Measurements from ENCODE around the gene SNAP47. TPM values are rescaled to one million over a fixed set of nuclear protein-coding genes. Genes with fewer than 3 reads are reported as not detected.

The SNAP47 gene
- polyA plus RNA-seq, 1 experiment = 44.8 TPM

DNA sequence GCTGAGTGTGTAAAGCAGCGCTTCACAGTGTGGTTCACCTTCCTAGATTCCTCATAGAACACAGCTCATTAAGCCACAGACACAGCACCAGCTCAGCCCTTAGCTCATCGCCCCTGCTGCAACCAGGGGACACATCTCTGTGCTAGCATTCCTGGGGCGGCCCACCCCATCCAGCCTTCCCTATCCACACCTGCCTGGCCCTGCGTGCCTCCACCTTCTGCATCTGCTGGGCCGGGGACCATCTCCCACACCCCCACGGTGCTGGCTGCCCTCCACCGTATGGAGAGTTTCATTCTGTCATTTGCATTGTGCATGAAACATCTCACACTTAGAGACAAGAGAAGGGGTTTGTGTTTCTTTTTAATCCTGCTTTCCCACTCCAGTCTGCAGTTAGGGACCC lies 44.5 kb downstream of the SNAP47 start:
- POLR2A ChIA-PET = interaction anchor here (0.9 kb wide), 1 partner anchor 8 kb away, joined by 4 read pairs; no protein-coding TSS in a partner anchor
- Histone ChIP-seq H3K4me3 (ENCODE audit: low read depth, low read length) (no peak overlapping the region), H3K27ac (ENCODE audit: low read depth, low read length) (no peak overlapping the region), H3K27me3 (ENCODE audit: control insufficient read depth, insufficient read depth, low read length) (no peaks in the 10 kb centered on the region), H3K9me3 (ENCODE audit: control insufficient read depth, insufficient read depth, low read length) (peaks cover 2% of the 10 kb centered on the region; the same call in 1 of the 2 replicates)
- DNase-seq (ENCODE audit: low read depth, low spot score) = no peak
- CTCF ChIA-PET = interaction anchor here (0.9 kb wide), 1 partner anchor 16 kb away, joined by 3 read pairs; no protein-coding TSS in a partner anchor
- TF ChIP-seq, protein P1, sequence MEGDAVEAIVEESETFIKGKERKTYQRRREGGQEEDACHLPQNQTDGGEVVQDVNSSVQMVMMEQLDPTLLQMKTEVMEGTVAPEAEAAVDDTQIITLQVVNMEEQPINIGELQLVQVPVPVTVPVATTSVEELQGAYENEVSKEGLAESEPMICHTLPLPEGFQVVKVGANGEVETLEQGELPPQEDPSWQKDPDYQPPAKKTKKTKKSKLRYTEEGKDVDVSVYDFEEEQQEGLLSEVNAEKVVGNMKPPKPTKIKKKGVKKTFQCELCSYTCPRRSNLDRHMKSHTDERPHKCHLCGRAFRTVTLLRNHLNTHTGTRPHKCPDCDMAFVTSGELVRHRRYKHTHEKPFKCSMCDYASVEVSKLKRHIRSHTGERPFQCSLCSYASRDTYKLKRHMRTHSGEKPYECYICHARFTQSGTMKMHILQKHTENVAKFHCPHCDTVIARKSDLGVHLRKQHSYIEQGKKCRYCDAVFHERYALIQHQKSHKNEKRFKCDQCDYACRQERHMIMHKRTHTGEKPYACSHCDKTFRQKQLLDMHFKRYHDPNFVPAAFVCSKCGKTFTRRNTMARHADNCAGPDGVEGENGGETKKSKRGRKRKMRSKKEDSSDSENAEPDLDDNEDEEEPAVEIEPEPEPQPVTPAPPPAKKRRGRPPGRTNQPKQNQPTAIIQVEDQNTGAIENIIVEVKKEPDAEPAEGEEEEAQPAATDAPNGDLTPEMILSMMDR (IDR thresholded peaks at IDR 0.05; ENCODE audit: low read depth, low read length) = no peak

DNA sequence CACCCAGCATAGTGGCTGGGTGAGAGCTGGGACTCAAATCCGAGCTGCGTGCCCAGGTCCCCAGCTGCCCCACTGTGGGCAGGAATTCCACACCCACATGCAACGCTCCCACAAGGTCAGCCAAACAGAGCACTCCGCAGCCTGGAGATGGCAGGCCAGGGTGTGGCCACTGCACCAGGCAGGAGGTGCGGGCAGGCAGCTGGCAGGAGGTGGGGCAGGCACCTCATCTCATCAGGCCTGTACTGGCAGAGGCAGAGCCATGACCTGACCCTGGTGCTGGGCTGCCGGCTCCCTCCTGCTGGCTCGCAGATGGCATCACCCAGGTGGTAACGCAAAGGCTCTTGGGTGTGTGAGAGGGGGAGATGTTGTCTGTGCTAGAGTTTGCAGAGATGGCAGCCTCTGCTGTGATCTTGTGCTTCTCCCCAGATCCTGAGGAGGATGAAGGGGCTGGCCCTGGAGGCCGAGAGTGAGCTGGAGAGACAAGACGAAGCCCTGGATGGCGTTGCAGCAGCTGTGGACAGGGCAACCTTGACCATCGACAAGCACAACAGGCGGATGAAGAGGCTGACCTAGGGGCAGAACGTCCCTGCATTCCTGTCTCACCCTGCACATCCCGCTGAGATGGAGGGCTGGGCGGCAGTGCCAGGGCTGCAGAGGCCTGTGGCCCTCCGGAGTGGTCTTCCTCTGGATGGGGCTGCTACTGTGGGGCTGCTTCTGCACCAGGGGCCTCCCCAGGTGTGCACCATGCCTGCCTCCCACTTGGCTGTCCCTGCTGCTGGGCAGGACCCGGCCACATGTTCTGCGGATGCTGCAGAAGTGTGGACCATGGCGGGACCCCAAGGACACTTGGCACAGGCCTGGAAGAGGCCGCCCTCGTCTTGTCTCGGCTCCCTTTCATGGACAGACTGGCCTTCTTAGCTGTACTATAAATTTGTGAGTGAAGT lies 45.1 kb downstream of the SNAP47 start:
- no peak for DNase-seq (ENCODE audit: low read depth, low spot score)
- Histone ChIP-seq H3K27ac (ENCODE audit: low read depth, low read length) (no peak overlapping the region), H3K27me3 (ENCODE audit: control insufficient read depth, insufficient read depth, low read length) (no peaks in the 10 kb centered on the region), H3K9me3 (ENCODE audit: control insufficient read depth, insufficient read depth, low read length) (peaks cover 2% of the 10 kb centered on the region; the same call in 1 of the 2 replicates), H3K4me3 (ENCODE audit: low read depth, low read length) (no peak overlapping the region)
- ChIA-PET CTCF (interaction anchor here (0.6 kb wide), 1 partner anchor 44 kb away, joined by 5 read pairs; no protein-coding TSS in a partner anchor), POLR2A (interaction anchor here (0.9 kb wide), 1 partner anchor 7 kb away, joined by 4 read pairs; no protein-coding TSS in a partner anchor)
- TF ChIP-seq, protein P1 (IDR thresholded peaks at IDR 0.05; ENCODE audit: low read depth, low read length) = no peak

DNA sequence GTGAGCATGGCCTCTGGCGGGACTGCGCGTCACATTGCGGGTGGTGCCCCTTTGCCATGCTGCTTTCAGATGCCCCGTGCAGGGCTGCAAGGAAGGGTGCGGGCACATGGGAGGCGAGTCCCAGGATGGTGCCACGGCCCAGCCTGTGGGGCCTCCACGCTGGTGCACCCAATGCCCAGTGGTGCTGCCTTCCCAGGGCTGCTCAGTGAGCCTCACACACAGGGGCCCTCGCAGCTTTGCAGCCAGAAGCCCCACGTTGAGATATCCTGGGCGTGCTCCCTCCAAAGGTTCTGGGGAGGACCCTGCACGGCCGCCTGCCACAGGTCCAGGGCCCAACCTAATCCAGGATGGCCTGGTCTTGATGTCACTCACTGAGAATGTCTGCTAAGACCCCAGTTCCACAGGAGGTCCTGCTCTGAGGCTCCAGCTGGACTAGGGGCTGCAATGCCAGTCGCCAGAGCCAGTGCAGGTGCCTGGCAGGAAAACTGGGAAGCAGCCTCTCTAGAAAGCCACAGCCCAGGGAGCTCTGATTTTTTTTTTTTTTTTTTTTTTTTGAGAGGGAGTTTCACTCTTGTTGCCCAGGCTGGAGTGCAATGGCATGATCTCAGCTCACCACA lies 46.2 kb downstream of the SNAP47 start:
- Histone ChIP-seq H3K27me3 (ENCODE audit: control insufficient read depth, insufficient read depth, low read length) (no peaks in the 10 kb centered on the region), H3K4me3 (ENCODE audit: low read depth, low read length) (no peak overlapping the region), H3K27ac (ENCODE audit: low read depth, low read length) (no peak overlapping the region), H3K9me3 (ENCODE audit: control insufficient read depth, insufficient read depth, low read length) (peaks cover 2% of the 10 kb centered on the region; the same call in 1 of the 2 replicates)
- DNase-seq (ENCODE audit: low read depth, low spot score) = no peak
- ChIA-PET CTCF (no interaction called here), POLR2A (no interaction called here)
- TF ChIP-seq, protein P1 (IDR thresholded peaks at IDR 0.05; ENCODE audit: low read depth, low read length) = no peak

DNA sequence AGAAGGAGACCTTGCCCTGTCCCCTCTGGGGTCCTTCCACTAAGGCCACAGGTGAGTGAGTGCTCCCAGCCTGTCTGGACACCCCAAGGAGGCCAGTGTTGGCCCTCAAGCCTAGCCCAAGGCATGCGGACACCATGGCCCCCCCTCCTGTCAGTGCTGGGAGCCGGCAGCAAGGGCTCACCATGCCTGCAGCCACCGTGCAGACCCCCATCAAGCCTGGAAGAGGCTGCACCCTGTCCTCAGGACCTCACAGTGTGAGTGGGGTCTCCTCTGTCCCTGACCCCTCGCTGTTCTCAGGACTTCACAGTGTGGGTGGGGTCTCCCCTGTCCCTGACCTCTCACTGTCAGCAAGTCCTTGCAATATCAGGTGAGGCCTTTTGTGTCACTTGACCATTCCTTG lies 47.0 kb downstream of the SNAP47 start:
- Histone ChIP-seq H3K4me3 (ENCODE audit: low read depth, low read length) (no peak overlapping the region), H3K27me3 (ENCODE audit: control insufficient read depth, insufficient read depth, low read length) (no peaks in the 10 kb centered on the region), H3K27ac (ENCODE audit: low read depth, low read length) (no peak overlapping the region), H3K9me3 (ENCODE audit: control insufficient read depth, insufficient read depth, low read length) (peaks cover 2% of the 10 kb centered on the region; the same call in 1 of the 2 replicates)
- no peak for DNase-seq (ENCODE audit: low read depth, low spot score)
- ChIA-PET POLR2A (no interaction called here), CTCF (no interaction called here)
- TF ChIP-seq, protein P1 (IDR thresholded peaks at IDR 0.05; ENCODE audit: low read depth, low read length) = no peak
